ENCODE data around the gene PIEZO2. TPM values are rescaled to one million over a fixed set of nuclear protein-coding genes. Genes with fewer than 3 reads are reported as not detected.

Gene PIEZO2
- total and polyA plus RNA-seq, 4 donors = 2.6 to 233 (median 18.8) TPM

DNA sequence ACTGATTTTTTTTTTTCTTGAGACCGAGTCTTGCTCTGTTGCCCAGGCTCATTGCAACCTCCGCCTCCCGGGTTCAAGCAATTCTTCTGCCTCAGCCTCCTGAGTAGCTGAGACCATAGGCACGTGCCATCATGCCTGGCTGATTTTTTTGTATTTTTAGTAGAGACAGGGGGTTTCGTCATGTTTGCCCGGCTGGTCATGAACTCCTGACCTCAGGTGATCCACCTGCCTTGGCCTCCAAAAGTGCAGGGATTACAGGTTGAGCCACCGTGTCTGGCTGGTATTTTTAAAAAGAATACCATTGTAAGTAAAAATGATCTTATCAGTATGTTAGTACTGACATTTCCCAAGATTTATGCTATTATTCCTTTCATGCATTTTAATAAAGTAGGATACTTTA is 105.7 kb downstream of the PIEZO2 start:
- no peak for ATAC-seq (ENCODE audit: insufficient read depth, low FRiP score)
- no peak overlapping the region for H3K4me3 ChIP-seq
- DNase-seq = no peak
- peaks cover 0 to 4% (median 0%) of the 10 kb centered on the region in 4 donors for H3K9me3 ChIP-seq (ENCODE audit: control insufficient read depth in 4 of 4, insufficient read depth in 3 of 4, low read length in 3 of 4)
- no peaks in the 10 kb centered on the region for H3K27me3 ChIP-seq (ENCODE audit: control insufficient read depth in 3 of 3, insufficient read depth in 3 of 3, low read length in 2 of 3)
- H3K36me3 ChIP-seq (ENCODE audit: control insufficient read depth in 4 of 4, insufficient read depth in 4 of 4, low read length in 4 of 4) = peaks cover 0 to 12% (median 4%) of the 10 kb centered on the region in 4 donors
- TF ChIP-seq, protein P1, sequence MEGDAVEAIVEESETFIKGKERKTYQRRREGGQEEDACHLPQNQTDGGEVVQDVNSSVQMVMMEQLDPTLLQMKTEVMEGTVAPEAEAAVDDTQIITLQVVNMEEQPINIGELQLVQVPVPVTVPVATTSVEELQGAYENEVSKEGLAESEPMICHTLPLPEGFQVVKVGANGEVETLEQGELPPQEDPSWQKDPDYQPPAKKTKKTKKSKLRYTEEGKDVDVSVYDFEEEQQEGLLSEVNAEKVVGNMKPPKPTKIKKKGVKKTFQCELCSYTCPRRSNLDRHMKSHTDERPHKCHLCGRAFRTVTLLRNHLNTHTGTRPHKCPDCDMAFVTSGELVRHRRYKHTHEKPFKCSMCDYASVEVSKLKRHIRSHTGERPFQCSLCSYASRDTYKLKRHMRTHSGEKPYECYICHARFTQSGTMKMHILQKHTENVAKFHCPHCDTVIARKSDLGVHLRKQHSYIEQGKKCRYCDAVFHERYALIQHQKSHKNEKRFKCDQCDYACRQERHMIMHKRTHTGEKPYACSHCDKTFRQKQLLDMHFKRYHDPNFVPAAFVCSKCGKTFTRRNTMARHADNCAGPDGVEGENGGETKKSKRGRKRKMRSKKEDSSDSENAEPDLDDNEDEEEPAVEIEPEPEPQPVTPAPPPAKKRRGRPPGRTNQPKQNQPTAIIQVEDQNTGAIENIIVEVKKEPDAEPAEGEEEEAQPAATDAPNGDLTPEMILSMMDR (IDR thresholded peaks at IDR 0.05; ENCODE audit: control extremely low read depth, extremely low read depth) = no peak
- H3K27ac ChIP-seq (ENCODE audit: low read depth in 1 of 2, low read length in 1 of 2) = no peak overlapping the region
- peaks cover 0 to 59% (median 10%) of the 10 kb centered on the region in 5 donors for H3K4me1 ChIP-seq (ENCODE audit: control insufficient read depth in 5 of 5, insufficient read depth in 5 of 5, low read length in 5 of 5)
- WGBS, 2 donors = 91 to 93% methylated on average over 7 of the region's 7 CpGs
- no peak overlapping the region for H3K9ac ChIP-seq (ENCODE audit: insufficient read depth in 1 of 2, low read length in 2 of 2)

DNA sequence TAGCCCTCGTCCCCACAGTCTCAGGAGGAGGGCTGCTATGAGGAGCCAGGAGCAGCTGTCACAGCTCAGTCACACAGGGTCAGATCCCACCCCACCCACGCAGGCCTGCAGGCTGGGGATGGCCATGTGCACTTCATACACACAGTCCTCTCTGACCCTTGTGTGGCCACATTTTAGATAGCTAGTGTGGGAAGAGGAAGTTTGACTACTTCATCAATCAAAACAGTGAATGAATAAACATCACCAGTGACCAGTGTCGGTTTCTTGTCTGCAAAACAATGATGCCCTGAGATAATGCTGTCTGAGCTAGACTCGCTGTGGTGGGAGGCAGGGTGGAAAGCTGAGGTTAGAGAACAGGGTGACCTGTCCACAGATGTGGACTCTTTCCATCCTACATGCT is 107.1 kb downstream of the PIEZO2 start:
- Histone ChIP-seq H3K9ac (ENCODE audit: insufficient read depth in 1 of 2, low read length in 2 of 2) (no peak overlapping the region), H3K4me3 (no peak overlapping the region), H3K27me3 (ENCODE audit: control insufficient read depth in 3 of 3, insufficient read depth in 3 of 3, low read length in 2 of 3) (no peaks in the 10 kb centered on the region), H3K27ac (ENCODE audit: low read depth in 1 of 2, low read length in 1 of 2) (peak overlapping the region in 1 of 2 donors; percentile 24), H3K9me3 (ENCODE audit: control insufficient read depth in 4 of 4, insufficient read depth in 3 of 4, low read length in 3 of 4) (peaks cover 0 to 4% (median 0%) of the 10 kb centered on the region in 4 donors), H3K36me3 (ENCODE audit: control insufficient read depth in 4 of 4, insufficient read depth in 4 of 4, low read length in 4 of 4) (peaks cover 0 to 6% (median 2%) of the 10 kb centered on the region in 4 donors), H3K4me1 (ENCODE audit: control insufficient read depth in 5 of 5, insufficient read depth in 5 of 5, low read length in 5 of 5) (peaks cover 0 to 68% (median 10%) of the 10 kb centered on the region in 5 donors)
- 44 to 73% methylated on average over 4 of the region's 4 CpGs for WGBS, 2 donors
- peak; percentile 93 to 97 (median 95) for DNase-seq
- TF ChIP-seq, protein P1 (IDR thresholded peaks at IDR 0.05; ENCODE audit: control extremely low read depth, extremely low read depth) = no peak
- peak; percentile 81 for ATAC-seq (ENCODE audit: insufficient read depth, low FRiP score)

GRCh38 chr18:11040823-11041656 is 108.3 kb downstream of the PIEZO2 start:
- Histone ChIP-seq H3K9ac (ENCODE audit: insufficient read depth in 1 of 2, low read length in 2 of 2) (no peak overlapping the region), H3K27ac (ENCODE audit: low read depth in 1 of 2, low read length in 1 of 2) (no peak overlapping the region), H3K4me1 (ENCODE audit: control insufficient read depth in 5 of 5, insufficient read depth in 5 of 5, low read length in 5 of 5) (peaks cover 0 to 71% (median 6%) of the 10 kb centered on the region in 5 donors), H3K27me3 (ENCODE audit: control insufficient read depth in 3 of 3, insufficient read depth in 3 of 3, low read length in 2 of 3) (no peaks in the 10 kb centered on the region), H3K9me3 (ENCODE audit: control insufficient read depth in 4 of 4, insufficient read depth in 3 of 4, low read length in 3 of 4) (peaks cover 0 to 2% (median 0%) of the 10 kb centered on the region in 4 donors), H3K4me3 (no peak overlapping the region), H3K36me3 (ENCODE audit: control insufficient read depth in 4 of 4, insufficient read depth in 4 of 4, low read length in 4 of 4) (peaks cover 0 to 6% (median 0%) of the 10 kb centered on the region in 4 donors)
- WGBS, 2 donors = 36 to 47% methylated on average over 7 of the region's 7 CpGs
- DNase-seq (peak; percentile 56 to 85 (median 85)), ATAC-seq (ENCODE audit: insufficient read depth, low FRiP score) (no peak)
- TF ChIP-seq, protein P1 (IDR thresholded peaks at IDR 0.05; ENCODE audit: control extremely low read depth, extremely low read depth) = peak; percentile 26
